SH-SY5Y (cell line): ENCODE results near the gene THSD7A.

Experiments used
- GATA2 ChIP-seq: IDR thresholded peaks from 2 replicates; pipeline ENCODE4 v1.6.1; 2011; ENCODE audit warnings: mild to moderate bottlenecking, low read depth, low read length
- GATA3 ChIP-seq: IDR thresholded peaks from 2 replicates; pipeline ENCODE4 v1.6.1; 2011; ENCODE audit warnings: low read depth, mild to moderate bottlenecking, low read length, moderate library complexity

The THSD7A gene

GRCh38 chr7:11833431-11833830, 1.4 kb upstream of the THSD7A start:
- TF ChIP-seq GATA2 (peak; percentile 57), GATA3 (peak; percentile 72)

- TF ChIP-seq GATA2 (peak; percentile 35; the same call in 1 of the 2 replicates), GATA3 (no peak)
Measured at GRCh38 chr7:11831156-11831735, 752 bp downstream of the THSD7A start.

GRCh38 chr7:11830582-11831155, 1.3 kb downstream of the THSD7A start:
- TF ChIP-seq GATA2 (no peak), GATA3 (no peak)

GRCh38 chr7:11829954-11830353, 2.0 kb downstream of the THSD7A start:
- no peak for TF ChIP-seq GATA3
- TF ChIP-seq GATA2: no peak

- TF ChIP-seq GATA2 (no peak), GATA3 (no peak)
Measured at GRCh38 chr7:11819947-11820346, 12.1 kb downstream of the THSD7A start.

GRCh38 chr7:11819271-11819670, 12.7 kb downstream of the THSD7A start:
- TF ChIP-seq GATA3 (no peak), GATA2 (no peak)

- TF ChIP-seq GATA2 (no peak), GATA3 (no peak)
Measured at GRCh38 chr7:11818281-11818680, 13.7 kb downstream of the THSD7A start.

- TF ChIP-seq GATA2: no peak
- TF ChIP-seq GATA3: no peak
Measured at GRCh38 chr7:11817111-11817740, 14.8 kb downstream of the THSD7A start.

- TF ChIP-seq GATA2 (no peak), GATA3 (no peak)
Measured at GRCh38 chr7:11811709-11812108, 20.3 kb downstream of the THSD7A start.

- TF ChIP-seq GATA3 (no peak), GATA2 (no peak)
Measured at GRCh38 chr7:11810043-11810625, 21.9 kb downstream of the THSD7A start.

- TF ChIP-seq GATA2 (no peak), GATA3 (no peak)
Measured at GRCh38 chr7:11807000-11807399, 25.0 kb downstream of the THSD7A start.

- TF ChIP-seq GATA2: no peak
- TF ChIP-seq GATA3: no peak
Measured at GRCh38 chr7:11804621-11805020, 27.4 kb downstream of the THSD7A start.

- TF ChIP-seq GATA2: no peak
- peak; percentile 79; the same call in 1 of the 2 replicates for TF ChIP-seq GATA3
Measured at GRCh38 chr7:11795231-11795630, 36.8 kb downstream of the THSD7A start.

- TF ChIP-seq GATA3 (no peak), GATA2 (no peak)
Measured at GRCh38 chr7:11792166-11792565, 39.8 kb downstream of the THSD7A start.

GRCh38 chr7:11788568-11788967, 43.4 kb downstream of the THSD7A start:
- TF ChIP-seq GATA2: no peak
